H1 (cell line): Measurements from ENCODE around the gene ACACA. TPM values are rescaled to one million over a fixed set of nuclear protein-coding genes. Genes with fewer than 3 reads are reported as not detected.

Experiments used
- CTCF ChIA-PET: fragments of 300-600 bp; sonication (Branson Sonifier 250); formaldehyde crosslinking; loops from one replicate; lab custom pipeline; 2021; ENCODE audit not compliant: partially characterized antibody; lab: Charles Lee
- POLR2A ChIA-PET: fragments of 300-600 bp; sonication (Branson Sonifier 250); formaldehyde crosslinking; loops from one replicate; lab custom pipeline; 2021; ENCODE audit warnings: inconsistent platforms; ENCODE audit not compliant: partially characterized antibody; lab: Charles Lee
- DNase-seq, 2 experiments: peaks; one replicate each; pipeline versions ENCODE4 v3.0.0 to v3.0.0-alpha.2; 2010 to 2022; ENCODE audit warnings: low spot score in 2 of 2, low read depth in 1 of 2, mixed read lengths in 1 of 2
- FAIRE-seq: peaks from 2 replicates; lab custom pipeline; 2011; peaks lifted over from hg19 to GRCh38; lab: Jason Lieb, UNC
- H2AFZ ChIP-seq: 2 replicates; pipeline ENCODE4 v1.8.1; 2012; ENCODE audit warnings: low read length, inconsistent platforms
- H2AK5ac ChIP-seq: 2 replicates; pipeline ENCODE4 v1.6.1; 2013; ENCODE audit warnings: low read depth, low read length
- H2BK120ac ChIP-seq: replicated peaks from 2 replicates; pipeline ENCODE3; 2013; ENCODE audit warnings: low read depth, low read length, inconsistent platforms
- H2BK12ac ChIP-seq: 2 replicates; pipeline ENCODE4 v1.6.1; 2013; ENCODE audit warnings: low read depth, low read length
- H2BK15ac ChIP-seq: 2 replicates; pipeline ENCODE4 v1.6.1; 2013; ENCODE audit warnings: low read length
- H2BK20ac ChIP-seq: 2 replicates; pipeline ENCODE4 v1.6.1; 2013; ENCODE audit warnings: low read length
- H2BK5ac ChIP-seq: 2 replicates; pipeline ENCODE4 v1.6.1; 2013; ENCODE audit warnings: low read depth, low read length
- H3K14ac ChIP-seq: 2 replicates; pipeline ENCODE4 v1.6.1; 2013; ENCODE audit warnings: inconsistent platforms; ENCODE audit not compliant: insufficient read length
- H3K18ac ChIP-seq: 2 replicates; pipeline ENCODE4 v1.6.1; 2013; ENCODE audit warnings: low read length; ENCODE audit errors: extremely low read depth
- H3K23ac ChIP-seq: 2 replicates; pipeline ENCODE4 v1.6.1; 2013; ENCODE audit warnings: inconsistent platforms; ENCODE audit not compliant: insufficient read length
- H3K23me2 ChIP-seq: 2 replicates; pipeline ENCODE4 v1.6.1; 2013; ENCODE audit warnings: low read depth, low read length
- H3K27ac ChIP-seq: 2 replicates; pipeline ENCODE4 v1.6.1; 2011; ENCODE audit warnings: low read depth, low read length, inconsistent platforms
- H3K27me3 ChIP-seq, 4 experiments: replicated peaks in 1 of 4; 1 replicate in 1 of 4; 2 replicates in 3 of 4; pipeline versions ENCODE4 v1.6.1 to v1.8.1; 2011 to 2013; ENCODE audit warnings: low read length in 3 of 4, mild to moderate bottlenecking in 3 of 4, inconsistent platforms in 2 of 4, mixed read lengths in 2 of 4, moderate library complexity in 1 of 4; ENCODE audit not compliant: control insufficient read depth in 3 of 4, insufficient read depth in 3 of 4; ENCODE audit errors: extremely low read depth in 1 of 4
- H3K36me3 ChIP-seq, 4 experiments: 2 replicates each; pipeline versions ENCODE4 v1.6.1 to v1.8.1; 2011 to 2013; ENCODE audit warnings: mild to moderate bottlenecking in 4 of 4, low read length in 3 of 4, moderate library complexity in 2 of 4, control low read depth in 1 of 4, inconsistent platforms in 1 of 4; ENCODE audit not compliant: insufficient read depth in 4 of 4, control insufficient read depth in 2 of 4
- H3K4ac ChIP-seq: replicated peaks from 2 replicates; pipeline ENCODE3; 2013; ENCODE audit warnings: low read length, low read depth, mixed read lengths, inconsistent platforms; ENCODE audit not compliant: insufficient read length
- H3K4me1 ChIP-seq, 4 experiments: replicated peaks in 1 of 4; 1 replicate in 1 of 4; 2 replicates in 3 of 4; pipeline versions ENCODE4 v1.6.1 to v1.8.1; 2011 to 2013; ENCODE audit warnings: low read length in 3 of 4, inconsistent platforms in 2 of 4, mixed read lengths in 1 of 4; ENCODE audit not compliant: insufficient read depth in 4 of 4, control insufficient read depth in 3 of 4
- H3K4me2 ChIP-seq, 2 experiments: 2 replicates each; pipeline versions ENCODE4 v1.6.1 to v1.8.1; 2011 to 2013; ENCODE audit warnings: low read depth in 2 of 2, low read length in 2 of 2, control low read depth in 1 of 2, inconsistent platforms in 1 of 2, mild to moderate bottlenecking in 1 of 2; ENCODE audit not compliant: insufficient read depth in 1 of 2
- H3K4me3 ChIP-seq, 4 experiments: fragments of 200-600, 300-600 bp in 1 of 4; sonication (generic), shearing (Covaris generic), sonication (Bioruptor Twin) in 1 of 4; 2 replicates each; pipeline versions ENCODE4 v1.5.1 to v1.8.1; 2011 to 2016; ENCODE audit warnings: low read length in 4 of 4, low read depth in 3 of 4, control low read depth in 2 of 4, inconsistent platforms in 2 of 4, mild to moderate bottlenecking in 2 of 4, mixed read lengths in 1 of 4, moderate library complexity in 1 of 4; ENCODE audit not compliant: insufficient read depth in 2 of 4; ENCODE audit errors: extremely low read depth in 1 of 4
- H3K56ac ChIP-seq: replicated peaks from 2 replicates; pipeline ENCODE3; 2013; ENCODE audit warnings: low read depth, mild to moderate bottlenecking, mixed read lengths, low read length, inconsistent platforms; ENCODE audit not compliant: insufficient read length
- H3K79me1 ChIP-seq: 2 replicates; pipeline ENCODE4 v1.6.1; 2013; ENCODE audit warnings: low read depth, low read length, control low read depth
- H3K79me2 ChIP-seq, 2 experiments: 2 replicates each; pipeline versions ENCODE4 v1.6.1 to v1.8.1; 2012 to 2013; ENCODE audit warnings: low read length in 2 of 2, mild to moderate bottlenecking in 2 of 2, inconsistent platforms in 1 of 2; ENCODE audit not compliant: insufficient read depth in 2 of 2, control insufficient read depth in 1 of 2
- H3K9ac ChIP-seq, 4 experiments: replicated peaks in 1 of 4; 1 replicate in 1 of 4; 2 replicates in 3 of 4; pipeline versions ENCODE4 v1.6.1 to v1.8.1; 2011 to 2013; ENCODE audit warnings: low read depth in 3 of 4, low read length in 3 of 4, control low read depth in 2 of 4, mild to moderate bottlenecking in 2 of 4, moderate library complexity in 2 of 4, inconsistent platforms in 1 of 4; ENCODE audit errors: extremely low read depth in 1 of 4
- H3K9me3 ChIP-seq, 2 experiments: 2 replicates each; pipeline versions ENCODE4 v1.6.1 to v1.8.1; 2012 to 2013; ENCODE audit warnings: mild to moderate bottlenecking in 2 of 2, moderate library complexity in 2 of 2, control low read depth in 1 of 2, inconsistent platforms in 1 of 2, low read depth in 1 of 2, low read length in 1 of 2, mixed read lengths in 1 of 2; ENCODE audit not compliant: insufficient read depth in 2 of 2
- H4K20me1 ChIP-seq, 2 experiments: replicated peaks in 1 of 2; 2 replicates each; pipeline versions ENCODE3 to v1.8.1; 2011 to 2013; ENCODE audit warnings: inconsistent platforms in 2 of 2, low read length in 2 of 2, mild to moderate bottlenecking in 1 of 2; ENCODE audit not compliant: insufficient read depth in 2 of 2, control insufficient read depth in 1 of 2
- H4K5ac ChIP-seq: 2 replicates; pipeline ENCODE4 v1.6.1; 2013; ENCODE audit warnings: low read length, low read depth, mixed read lengths, inconsistent platforms; ENCODE audit not compliant: insufficient read length
- H4K8ac ChIP-seq: 2 replicates; pipeline ENCODE4 v1.8.0; 2013; ENCODE audit warnings: mild to moderate bottlenecking, moderate library complexity, low read length, inconsistent platforms; ENCODE audit not compliant: insufficient read depth; ENCODE audit errors: extremely low read depth
- H4K91ac ChIP-seq: replicated peaks from 2 replicates; pipeline ENCODE3; 2013; ENCODE audit warnings: low read length, mixed read lengths, inconsistent platforms; ENCODE audit not compliant: insufficient read length
- ATF2 ChIP-seq: IDR thresholded peaks from 2 replicates; pipeline ENCODE4 v1.6.1; 2012; ENCODE audit warnings: low read length, inconsistent platforms
- BRCA1 ChIP-seq: IDR thresholded peaks from 2 replicates; pipeline ENCODE4 v1.6.1; 2012; ENCODE audit warnings: low read depth, low read length, improper control_type of control experiment
- JUND ChIP-seq: IDR thresholded peaks from 2 replicates; pipeline ENCODE4 v1.6.1; 2011; ENCODE audit warnings: mild to moderate bottlenecking, improper control_type of control experiment, low read length
- WGBS, 2 experiments: shearing (Covaris generic) in 1 of 2; methylation state at CpG; one replicate each; pipeline versions ENCODE4 v1.1.6 to v1.1.7; 2013 to 2015; ENCODE audit warnings: low lambda C conversion rate in 2 of 2, mixed read lengths in 2 of 2, inconsistent platforms in 1 of 2, low coverage in 1 of 2, missing lambda C conversion rate in 1 of 2; ENCODE audit not compliant: insufficient replicate concordance in 2 of 2, insufficient coverage in 1 of 2, insufficient read length in 1 of 2; ENCODE audit errors: extremely low coverage in 1 of 2, missing lambda C conversion rate in 1 of 2; 5-methylcytosine and 5-hydroxymethylcytosine counted together
- polyA plus RNA-seq, 7 experiments: library from polyadenylated mRNA; depleted of rRNA in 3 of 7; stranded (reverse) in 5 of 7; unstranded in 2 of 7; fragments of >200 nt in 5 of 7; fragments of 200-250 nt in 2 of 7; gene quantifications; 1 replicate in 5 of 7; 2 replicates in 1 of 7; 4 replicates in 1 of 7; pipeline versions ENCODE4 v1.2.1 to v1.2.3, GENCODE V29; 2011 to 2013; ENCODE audit warnings: missing spikeins in 2 of 7, mixed read lengths in 2 of 7
- total RNA-seq: library from RNA; stranded (reverse); fragmentation: NEBNext Ultra II Directional; extraction: Animal tissue kit (Norgen Biotek cat#: 25700); gene quantifications from 2 replicates; pipeline ENCODE4 v1.2.1, GENCODE V29; 2021

Gene ACACA
- total and polyA plus RNA-seq, 2 of the 8 experiments (the other 6 are each of a cell fraction or from before 2014, with no cell fraction given): 74.0 to 160 TPM

GRCh38 chr17:37261286-37261685 lies 145.3 kb downstream of the ACACA start:
- no peaks in the 10 kb centered on the region for H3K27me3 ChIP-seq
- 95% methylated on average over 1 of the region's 1 CpG; no CpG with 5 or more reads in 1 of the 2 experiments for WGBS, 2 experiments
- no peak overlapping the region for H2AK5ac ChIP-seq
- no peak overlapping the region for H2BK20ac ChIP-seq
- no peaks in the 10 kb centered on the region for H3K23me2 ChIP-seq
- no peak overlapping the region for H2BK15ac ChIP-seq
- H2BK5ac ChIP-seq: no peak overlapping the region
- POLR2A ChIA-PET: no interaction called here
- no peak overlapping the region for H4K8ac ChIP-seq
- no peaks in the 10 kb centered on the region for H3K79me1 ChIP-seq
- peaks cover 6 to 78% (median 41%) of the 10 kb centered on the region in 4 experiments for H3K36me3 ChIP-seq
- H4K5ac ChIP-seq: no peak overlapping the region
- H2AFZ ChIP-seq: no peak overlapping the region
- H3K27ac ChIP-seq: no peak overlapping the region
- no peak overlapping the region for H3K4me3 ChIP-seq
- FAIRE-seq (no peak), DNase-seq (no peak)
- H2BK12ac ChIP-seq: no peak overlapping the region
- no peak overlapping the region for H3K23ac ChIP-seq
- H2BK120ac ChIP-seq: no peak overlapping the region
- no peak overlapping the region for H3K56ac ChIP-seq
- H3K9ac ChIP-seq: no peak overlapping the region
- no peak overlapping the region for H3K14ac ChIP-seq
- CTCF ChIA-PET: interaction anchor here (0.7 to 1.2 kb wide), 2 partner anchors 82 to 88 kb away, joined by 3 to 5 read pairs; no protein-coding TSS in a partner anchor
- TF ChIP-seq BRCA1 (no peak), JUND (no peak), ATF2 (no peak)
- H3K79me2 ChIP-seq: no peaks in the 10 kb centered on the region
- no peak overlapping the region for H3K4me2 ChIP-seq
- H4K91ac ChIP-seq: no peak overlapping the region
- no peak overlapping the region for H3K18ac ChIP-seq
- no peaks in the 10 kb centered on the region for H3K4me1 ChIP-seq
- H3K9me3 ChIP-seq: peaks cover 3 to 8% of the 10 kb centered on the region in 2 experiments; a peak in 2 of 4 replicates
- H3K4ac ChIP-seq: no peak overlapping the region
- peaks cover 0 to 2% of the 10 kb centered on the region in 2 experiments for H4K20me1 ChIP-seq
